K562 (cell line): ENCODE results near the gene NIPA2. TPM values are rescaled to one million over a fixed set of nuclear protein-coding genes. Genes with fewer than 3 reads are reported as not detected.

Experiments
- CBFA2T3 ChIP-seq: fragments of 450-650 bp; IDR thresholded peaks from 2 replicates; pipeline ENCODE4 v1.6.1; 2017
- EGR1 ChIP-seq: fragments of 450-650 bp; conservative IDR thresholded peaks from 2 replicates; pipeline ENCODE4 v1.6.1; 2017; ENCODE audit warnings: mild to moderate bottlenecking
- HDAC1 ChIP-seq, 2 experiments: fragments of 450-650 bp; IDR thresholded peaks; 2 replicates each; pipeline ENCODE4 v1.6.1; 2016 to 2017; ENCODE audit warnings: inconsistent platforms in 1 of 2, mild to moderate bottlenecking in 1 of 2, moderate library complexity in 1 of 2
- JUND ChIP-seq, 2 experiments: IDR thresholded peaks; 2 replicates in 1 of 2; 3 replicates in 1 of 2; pipeline ENCODE4 v1.6.1; 2011; ENCODE audit warnings: borderline replicate concordance in 2 of 2, low read depth in 2 of 2, low read length in 2 of 2, improper control_type of control experiment in 1 of 2, missing biosample characterization in 1 of 2, missing genetic modification characterization in 1 of 2, missing genetic modification reagents in 1 of 2
- SIN3A ChIP-seq, 2 experiments: fragments of 150-350 bp in 1 of 2; IDR thresholded peaks; 2 replicates each; pipeline ENCODE4 v1.6.1; 2011 to 2016; ENCODE audit warnings: borderline replicate concordance in 2 of 2, low read depth in 2 of 2, low read length in 2 of 2, mild to moderate bottlenecking in 2 of 2, moderate library complexity in 2 of 2; ENCODE audit not compliant: control insufficient read depth in 1 of 2
- TAF9B ChIP-seq: fragments of 450-650 bp; IDR thresholded peaks from 2 replicates; pipeline ENCODE4 v1.6.1; 2018; ENCODE audit warnings: mild to moderate bottlenecking; ENCODE audit not compliant: partially characterized antibody
- ZFP36 ChIP-seq: fragments of 150-350 bp; IDR thresholded peaks from 2 replicates; pipeline ENCODE4 v1.6.1; 2018; ENCODE audit warnings: low read length, low read depth; ENCODE audit not compliant: partially characterized antibody
- polyA plus RNA-seq, 8 experiments: library from polyadenylated mRNA; depleted of rRNA in 4 of 8; stranded (reverse) in 5 of 8; unstranded in 3 of 8; fragments of >200 nt; fragmentation: Nextera tagmentation in 2 of 8; fragmentation: Illumina TruSeq in 1 of 8; extraction: Ambion mirVana in 2 of 8; extraction: Trizol in 1 of 8; gene quantifications; 2 replicates each; pipeline versions ENCODE4 v1.2.1 to v1.2.3, GENCODE V29; 2011 to 2014; ENCODE audit warnings: inconsistent platforms in 1 of 8, missing spikeins in 1 of 8
- total RNA-seq, 7 experiments: library from RNA; depleted of rRNA in 6 of 7; stranded (reverse); fragments of >200 nt in 6 of 7; fragmentation: Illumina TruSeq in 2 of 7; extraction: Trizol in 2 of 7; gene quantifications; 2 replicates each; pipeline versions ENCODE4 v1.2.1 to v1.2.3, GENCODE V29; 2011 to 2021; ENCODE audit warnings: low replicate concordance in 1 of 7
- TF ChIP-seq, protein P1 (sequence below), 2 experiments: fragments of 450-650 bp; IDR thresholded peaks; 2 replicates each; pipeline ENCODE4 v1.6.1; 2016; ENCODE audit warnings: mild to moderate bottlenecking in 2 of 2, borderline replicate concordance in 1 of 2, low read depth in 1 of 2, moderate library complexity in 1 of 2
- TF ChIP-seq, protein P2 (sequence below): sonication (generic); formaldehyde crosslinking; IDR thresholded peaks from 2 replicates; pipeline ENCODE4 v1.8.0; 2022; ENCODE audit warnings: missing genetic modification reagents, mild to moderate bottlenecking, moderate library complexity, borderline replicate concordance
- TF ChIP-seq, protein P3 (sequence below): sonication (generic); IDR thresholded peaks from 2 replicates; pipeline ENCODE4 v1.6.1; 2016

The NIPA2 gene
- total and polyA plus RNA-seq, 9 of the 15 experiments (the other 6 are each of a cell fraction or from before 2014, with no cell fraction given) = 18.7 to 107 (median 87.3) TPM

DNA sequence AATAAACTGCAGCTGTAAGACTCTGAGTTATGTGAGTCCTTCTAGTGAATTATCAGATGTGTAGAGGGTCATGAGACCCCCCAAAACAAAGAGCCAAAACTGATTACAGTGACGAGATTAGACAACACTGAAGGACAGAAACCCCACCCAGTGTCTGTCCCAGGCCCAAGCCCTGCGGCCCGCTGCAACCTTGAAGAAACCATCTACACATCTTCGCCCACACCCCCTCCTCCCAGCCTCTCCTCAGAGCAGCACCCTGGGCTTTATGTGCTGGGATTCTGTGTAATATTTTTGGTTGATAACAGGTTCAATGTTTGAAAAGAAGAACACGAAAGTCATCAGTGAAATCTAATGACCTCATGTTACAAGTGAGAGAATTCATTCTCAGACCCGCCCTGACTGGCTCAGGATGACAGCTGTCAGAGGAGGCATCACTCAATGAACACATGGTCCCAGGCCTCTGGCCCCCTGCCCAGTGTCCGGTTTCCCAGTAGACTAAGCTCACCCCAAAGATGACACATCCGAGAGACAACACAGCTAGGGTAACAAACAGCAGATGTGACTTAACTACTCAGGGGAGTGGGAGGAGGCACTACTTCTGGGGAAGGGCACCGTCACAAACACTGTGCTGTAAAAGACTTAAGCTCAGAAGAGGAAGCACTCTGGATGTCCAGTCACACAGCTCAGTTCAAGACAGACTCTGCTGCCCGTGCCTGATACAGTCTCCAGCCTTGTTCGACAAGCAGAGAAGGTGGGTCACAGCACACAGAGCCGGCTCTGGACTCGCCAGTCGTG lies 48.9 kb downstream of the NIPA2 start (continued):
- TF ChIP-seq, protein P1, sequence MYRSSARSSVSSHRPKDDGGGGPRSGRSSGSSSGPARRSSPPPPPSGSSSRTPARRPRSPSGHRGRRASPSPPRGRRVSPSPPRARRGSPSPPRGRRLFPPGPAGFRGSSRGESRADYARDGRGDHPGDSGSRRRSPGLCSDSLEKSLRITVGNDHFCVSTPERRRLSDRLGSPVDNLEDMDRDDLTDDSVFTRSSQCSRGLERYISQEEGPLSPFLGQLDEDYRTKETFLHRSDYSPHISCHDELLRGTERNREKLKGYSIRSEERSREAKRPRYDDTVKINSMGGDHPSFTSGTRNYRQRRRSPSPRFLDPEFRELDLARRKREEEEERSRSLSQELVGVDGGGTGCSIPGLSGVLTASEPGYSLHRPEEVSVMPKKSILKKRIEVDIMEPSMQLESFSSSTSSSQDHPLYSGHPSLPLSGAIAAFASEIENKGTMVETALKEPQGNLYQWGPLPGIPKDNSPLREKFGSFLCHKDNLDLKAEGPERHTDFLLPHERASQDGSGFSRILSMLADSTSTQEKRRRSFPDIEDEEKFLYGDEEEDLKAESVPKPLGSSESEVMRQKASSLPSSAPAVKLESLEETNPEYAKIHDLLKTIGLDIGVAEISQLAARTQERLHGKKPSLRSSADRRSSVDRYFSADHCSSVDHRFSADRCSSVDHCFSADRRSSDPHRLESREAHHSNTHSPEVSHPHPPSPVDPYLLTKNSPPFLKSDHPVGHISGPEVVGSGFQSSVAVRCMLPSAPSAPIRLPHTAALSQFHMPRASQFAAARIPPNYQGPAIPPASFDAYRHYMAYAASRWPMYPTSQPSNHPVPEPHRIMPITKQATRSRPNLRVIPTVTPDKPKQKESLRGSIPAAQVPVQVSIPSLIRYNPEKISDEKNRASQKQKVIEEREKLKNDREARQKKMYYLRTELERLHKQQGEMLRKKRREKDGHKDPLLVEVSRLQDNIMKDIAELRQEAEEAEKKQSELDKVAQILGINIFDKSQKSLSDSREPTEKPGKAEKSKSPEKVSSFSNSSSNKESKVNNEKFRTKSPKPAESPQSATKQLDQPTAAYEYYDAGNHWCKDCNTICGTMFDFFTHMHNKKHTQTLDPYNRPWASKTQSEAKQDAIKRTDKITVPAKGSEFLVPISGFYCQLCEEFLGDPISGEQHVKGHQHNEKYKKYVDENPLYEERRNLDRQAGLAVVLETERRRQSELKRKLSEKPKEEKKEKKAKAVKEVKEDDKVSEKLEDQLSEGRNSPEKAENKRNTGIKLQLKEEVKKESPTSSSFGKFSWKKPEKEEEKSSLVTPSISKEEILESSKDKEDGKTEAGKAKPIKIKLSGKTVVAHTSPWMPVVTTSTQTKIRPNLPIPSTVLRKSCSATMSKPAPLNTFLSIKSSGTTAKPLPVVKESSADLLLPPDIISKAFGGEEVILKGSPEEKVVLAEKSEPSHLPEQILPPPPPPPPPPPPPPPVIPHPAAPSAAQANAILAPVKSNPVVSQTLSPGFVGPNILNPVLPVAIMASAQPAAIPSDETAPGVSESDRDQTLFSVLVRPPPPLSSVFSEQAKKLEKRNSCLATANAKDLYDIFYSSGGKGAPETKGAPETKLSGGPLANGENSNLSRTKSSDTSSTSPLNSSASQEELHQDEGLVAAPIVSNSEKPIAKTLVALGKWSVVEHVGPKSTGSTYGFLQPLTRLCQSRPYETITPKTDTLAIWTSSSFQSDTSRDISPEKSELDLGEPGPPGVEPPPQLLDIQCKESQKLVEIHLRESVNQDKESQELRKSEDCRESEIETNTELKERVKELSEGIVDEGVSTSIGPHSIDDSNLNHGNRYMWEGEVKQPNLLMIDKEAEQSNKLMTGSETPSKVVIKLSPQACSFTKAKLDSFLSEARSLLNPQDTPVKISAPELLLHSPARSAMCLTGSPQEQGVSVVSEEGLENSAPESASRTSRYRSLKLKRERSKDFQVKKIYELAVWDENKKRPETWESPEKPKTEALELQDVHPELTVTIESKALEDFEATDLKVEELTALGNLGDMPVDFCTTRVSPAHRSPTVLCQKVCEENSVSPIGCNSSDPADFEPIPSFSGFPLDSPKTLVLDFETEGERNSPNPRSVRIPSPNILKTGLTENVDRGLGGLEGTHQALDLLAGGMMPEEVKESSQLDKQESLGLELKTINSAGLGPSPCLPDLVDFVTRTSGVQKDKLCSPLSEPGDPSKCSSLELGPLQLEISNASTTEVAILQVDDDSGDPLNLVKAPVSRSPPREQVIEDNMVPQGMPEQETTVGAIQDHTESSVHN (IDR thresholded peaks at IDR 0.05; ENCODE audit: borderline replicate concordance in 1 of 2, low read depth in 1 of 2) = peak in 1 of 2 experiments; percentile 74; a peak in 2 of 4 replicates
- TF ChIP-seq, protein P2, sequence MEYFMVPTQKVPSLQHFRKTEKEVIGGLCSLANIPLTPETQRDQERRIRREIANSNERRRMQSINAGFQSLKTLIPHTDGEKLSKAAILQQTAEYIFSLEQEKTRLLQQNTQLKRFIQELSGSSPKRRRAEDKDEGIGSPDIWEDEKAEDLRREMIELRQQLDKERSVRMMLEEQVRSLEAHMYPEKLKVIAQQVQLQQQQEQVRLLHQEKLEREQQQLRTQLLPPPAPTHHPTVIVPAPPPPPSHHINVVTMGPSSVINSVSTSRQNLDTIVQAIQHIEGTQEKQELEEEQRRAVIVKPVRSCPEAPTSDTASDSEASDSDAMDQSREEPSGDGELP (CRISPR knock-in tag) = peak; percentile 65; the same call in 1 of the 2 replicates
- TF ChIP-seq CBFA2T3 = peak; percentile 38
- peak in 1 of 2 experiments; percentile 56; a peak in 1 of 4 replicates for TF ChIP-seq SIN3A (IDR thresholded peaks at IDR 0.05; ENCODE audit: borderline replicate concordance in 2 of 2, control insufficient read depth in 1 of 2, low read depth in 2 of 2, low read length in 2 of 2)
- TF ChIP-seq EGR1 = peak; percentile 19; the same call in 1 of the 2 replicates
- TF ChIP-seq ZFP36 = peak; percentile 25
- peak; percentile 40; the same call in 1 of the 2 replicates for TF ChIP-seq JUND (IDR thresholded peaks at IDR 0.05; ENCODE audit: borderline replicate concordance, low read depth, low read length)
- no peak for TF ChIP-seq JUND (tag; IDR thresholded peaks at IDR 0.05; ENCODE audit: borderline replicate concordance, low read depth, low read length)
- TF ChIP-seq HDAC1 (IDR thresholded peaks at IDR 0.05) = peak in 1 of 2 experiments; percentile 69; a peak in 2 of 4 replicates
- peak; percentile 31 for TF ChIP-seq TAF9B
- TF ChIP-seq, protein P3, sequence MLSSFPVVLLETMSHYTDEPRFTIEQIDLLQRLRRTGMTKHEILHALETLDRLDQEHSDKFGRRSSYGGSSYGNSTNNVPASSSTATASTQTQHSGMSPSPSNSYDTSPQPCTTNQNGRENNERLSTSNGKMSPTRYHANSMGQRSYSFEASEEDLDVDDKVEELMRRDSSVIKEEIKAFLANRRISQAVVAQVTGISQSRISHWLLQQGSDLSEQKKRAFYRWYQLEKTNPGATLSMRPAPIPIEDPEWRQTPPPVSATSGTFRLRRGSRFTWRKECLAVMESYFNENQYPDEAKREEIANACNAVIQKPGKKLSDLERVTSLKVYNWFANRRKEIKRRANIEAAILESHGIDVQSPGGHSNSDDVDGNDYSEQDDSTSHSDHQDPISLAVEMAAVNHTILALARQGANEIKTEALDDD = peak; percentile 38; the same call in 1 of the 2 replicates
